ENCODE data around the gene CCDC51. TPM values are rescaled to one million over a fixed set of nuclear protein-coding genes. Genes with fewer than 3 reads are reported as not detected.

CCDC51 gene
- total RNA-seq, 1 experiment from 2014 or later, result 59.5 TPM

DNA sequence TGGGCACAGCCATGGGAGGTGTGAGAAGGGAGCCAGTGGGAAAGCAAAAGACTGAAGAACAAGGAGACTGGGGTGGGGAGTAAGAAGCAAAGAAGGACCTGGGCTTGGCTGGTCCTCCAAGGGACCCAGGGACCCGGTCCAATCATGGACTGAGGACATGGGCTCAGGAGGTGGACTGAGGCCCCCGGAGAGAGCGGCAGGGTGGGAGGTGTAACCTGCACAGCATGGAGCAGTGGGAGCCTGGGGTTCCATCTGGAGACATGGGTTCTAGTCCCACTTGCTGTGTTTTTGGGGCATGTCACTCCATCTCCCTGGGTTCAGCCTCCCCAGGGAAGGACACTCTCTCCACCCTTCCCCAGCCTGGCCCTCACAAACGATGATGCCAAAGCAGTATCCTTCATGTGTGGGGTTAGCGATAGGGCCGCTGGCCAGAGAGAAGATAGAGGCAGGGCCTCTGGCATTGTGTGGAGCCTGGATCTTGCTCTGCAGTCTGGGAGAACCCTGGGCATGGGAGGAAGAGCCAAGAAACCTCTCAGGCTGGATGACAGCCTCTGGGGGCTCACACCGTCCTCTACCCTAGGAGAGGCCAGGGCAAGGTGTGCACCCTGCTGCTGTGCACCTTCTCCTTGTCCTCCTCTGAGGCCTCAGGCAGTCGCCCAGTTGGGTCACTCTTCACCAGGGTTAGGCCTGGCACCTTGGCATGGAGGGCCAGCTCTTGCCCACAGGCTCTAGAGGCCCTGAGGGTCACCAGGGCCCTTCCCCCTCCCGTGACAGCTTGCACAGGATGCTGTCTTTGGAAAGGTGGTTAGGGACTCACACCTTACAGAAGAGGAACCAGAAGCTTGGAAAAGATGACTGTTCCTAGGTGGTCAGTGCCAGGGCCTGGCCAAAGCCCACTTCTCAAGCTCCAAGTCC lies 41.9 kb downstream of the CCDC51 start:
- peak overlapping the region; percentile 67 for H3K27ac Mint-ChIP-seq (ENCODE audit: unreplicated experiment)
- H3K9me3 ChIP-seq, result no peaks in the 10 kb centered on the region
- H3K4me1 Mint-ChIP-seq (ENCODE audit: low read depth, unreplicated experiment), result peaks cover 11% of the 10 kb centered on the region
- ChIA-PET POLR2A (no interaction called here), CTCF (interaction anchor here (1.2 to 12.8 kb wide), 3 partner anchors 37 to 124 kb away, joined by 4 to 405 read pairs (median 5); partner anchors contain the start of genes CCDC51 and TMA7)
- no peaks in the 10 kb centered on the region for H3K4me1 ChIP-seq
- H3K4me3 Mint-ChIP-seq (ENCODE audit: unreplicated experiment), result no peak overlapping the region
- H3K36me3 ChIP-seq (ENCODE audit: control insufficient read depth, insufficient read depth, low read length), result no peaks in the 10 kb centered on the region; the same call in none of the 2 replicates
- H3K36me3 Mint-ChIP-seq (ENCODE audit: insufficient read depth, unreplicated experiment), result peaks cover 33% of the 10 kb centered on the region
- intact Hi-C loops (cut with micrococcal nuclease; ENCODE audit: unreplicated experiment), result no loop called here
- DNase-seq, result no peak
- H3K4me3 ChIP-seq (ENCODE audit: low read depth, low read length), result no peak overlapping the region
- no peaks in the 10 kb centered on the region for H3K27me3 ChIP-seq (replicated peaks; ENCODE audit: control insufficient read depth, insufficient read depth, low read length)
- TF ChIP-seq, protein P1, sequence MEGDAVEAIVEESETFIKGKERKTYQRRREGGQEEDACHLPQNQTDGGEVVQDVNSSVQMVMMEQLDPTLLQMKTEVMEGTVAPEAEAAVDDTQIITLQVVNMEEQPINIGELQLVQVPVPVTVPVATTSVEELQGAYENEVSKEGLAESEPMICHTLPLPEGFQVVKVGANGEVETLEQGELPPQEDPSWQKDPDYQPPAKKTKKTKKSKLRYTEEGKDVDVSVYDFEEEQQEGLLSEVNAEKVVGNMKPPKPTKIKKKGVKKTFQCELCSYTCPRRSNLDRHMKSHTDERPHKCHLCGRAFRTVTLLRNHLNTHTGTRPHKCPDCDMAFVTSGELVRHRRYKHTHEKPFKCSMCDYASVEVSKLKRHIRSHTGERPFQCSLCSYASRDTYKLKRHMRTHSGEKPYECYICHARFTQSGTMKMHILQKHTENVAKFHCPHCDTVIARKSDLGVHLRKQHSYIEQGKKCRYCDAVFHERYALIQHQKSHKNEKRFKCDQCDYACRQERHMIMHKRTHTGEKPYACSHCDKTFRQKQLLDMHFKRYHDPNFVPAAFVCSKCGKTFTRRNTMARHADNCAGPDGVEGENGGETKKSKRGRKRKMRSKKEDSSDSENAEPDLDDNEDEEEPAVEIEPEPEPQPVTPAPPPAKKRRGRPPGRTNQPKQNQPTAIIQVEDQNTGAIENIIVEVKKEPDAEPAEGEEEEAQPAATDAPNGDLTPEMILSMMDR (IDR thresholded peaks at IDR 0.05; ENCODE audit: insufficient read depth in 1 of 2, low read depth in 1 of 2, low read length in 1 of 2, severe bottlenecking in 1 of 2, unreplicated experiment in 1 of 2), result no peak
- H3K27me3 Mint-ChIP-seq (ENCODE audit: insufficient read depth, unreplicated experiment), result no peaks in the 10 kb centered on the region
- no TSS peak for BruUV-seq (replicated peaks)
- no peaks in the 10 kb centered on the region for H3K9me3 Mint-ChIP-seq (ENCODE audit: unreplicated experiment)

DNA sequence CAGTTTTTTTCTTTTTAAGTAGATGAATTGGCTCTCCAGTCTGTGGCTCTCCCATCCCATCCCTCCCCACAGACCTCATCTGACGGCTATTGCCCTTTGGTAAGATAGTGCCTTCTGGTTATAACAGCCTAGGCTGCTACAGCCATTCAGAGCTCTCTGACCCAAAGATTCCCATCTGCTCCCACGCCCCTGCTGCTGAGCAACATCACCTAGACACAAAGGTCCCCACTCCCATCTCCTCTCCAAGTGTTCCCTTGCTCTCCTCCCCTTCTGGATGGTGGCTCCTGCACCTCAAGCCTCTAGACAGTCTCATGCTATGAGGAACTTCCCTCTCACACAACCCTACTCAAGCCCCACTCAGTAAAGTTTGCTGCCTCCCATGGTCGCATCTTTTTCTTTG lies 44.2 kb downstream of the CCDC51 start:
- no TSS peak for BruUV-seq (replicated peaks)
- H3K27me3 ChIP-seq (replicated peaks; ENCODE audit: control insufficient read depth, insufficient read depth, low read length), result no peaks in the 10 kb centered on the region
- ChIA-PET POLR2A (no interaction called here), CTCF (no interaction called here)
- TF ChIP-seq, protein P1 (IDR thresholded peaks at IDR 0.05; ENCODE audit: insufficient read depth in 1 of 2, low read depth in 1 of 2, low read length in 1 of 2, severe bottlenecking in 1 of 2, unreplicated experiment in 1 of 2), result no peak
- no peak overlapping the region for H3K4me3 Mint-ChIP-seq (ENCODE audit: unreplicated experiment)
- no peaks in the 10 kb centered on the region for H3K4me1 ChIP-seq
- H3K27ac Mint-ChIP-seq (ENCODE audit: unreplicated experiment), result peak overlapping the region; percentile 7
- no peaks in the 10 kb centered on the region for H3K9me3 ChIP-seq
- H3K4me1 Mint-ChIP-seq (ENCODE audit: low read depth, unreplicated experiment), result peaks cover 11% of the 10 kb centered on the region
- H3K36me3 Mint-ChIP-seq (ENCODE audit: insufficient read depth, unreplicated experiment), result peaks cover 13% of the 10 kb centered on the region
- intact Hi-C loops (cut with micrococcal nuclease; ENCODE audit: unreplicated experiment), result no loop called here
- H3K9me3 Mint-ChIP-seq (ENCODE audit: unreplicated experiment), result no peaks in the 10 kb centered on the region
- no peak overlapping the region for H3K4me3 ChIP-seq (ENCODE audit: low read depth, low read length)
- DNase-seq, result no peak
- H3K27me3 Mint-ChIP-seq (ENCODE audit: insufficient read depth, unreplicated experiment), result no peaks in the 10 kb centered on the region
- H3K36me3 ChIP-seq (ENCODE audit: control insufficient read depth, insufficient read depth, low read length), result no peaks in the 10 kb centered on the region; the same call in 1 of the 2 replicates

DNA sequence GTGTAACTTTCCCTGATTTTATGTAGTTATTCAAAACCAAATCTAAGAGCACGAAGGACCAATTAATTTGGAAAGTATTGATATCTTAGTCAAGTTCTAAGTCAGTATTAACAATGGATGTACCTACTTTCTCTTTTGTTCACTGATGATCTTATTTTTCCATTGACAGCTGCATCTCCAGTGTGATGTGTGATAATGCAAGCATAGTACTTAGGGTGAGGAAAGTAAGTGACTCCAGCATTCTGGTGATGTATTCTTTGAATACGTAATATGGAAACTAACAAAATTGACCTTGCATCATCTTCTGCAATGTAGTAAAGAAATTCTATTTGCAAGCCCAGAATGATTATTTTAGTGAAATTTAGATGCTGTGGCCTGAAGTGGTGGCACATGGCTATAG lies 45.5 kb downstream of the CCDC51 start:
- H3K9me3 Mint-ChIP-seq (ENCODE audit: unreplicated experiment), result no peaks in the 10 kb centered on the region
- TF ChIP-seq, protein P1 (IDR thresholded peaks at IDR 0.05; ENCODE audit: insufficient read depth in 1 of 2, low read depth in 1 of 2, low read length in 1 of 2, severe bottlenecking in 1 of 2, unreplicated experiment in 1 of 2), result no peak
- H3K36me3 Mint-ChIP-seq (ENCODE audit: insufficient read depth, unreplicated experiment), result peaks cover 7% of the 10 kb centered on the region
- POLR2A ChIA-PET, result no interaction called here
- no peaks in the 10 kb centered on the region for H3K27me3 Mint-ChIP-seq (ENCODE audit: insufficient read depth, unreplicated experiment)
- CTCF ChIA-PET, result interaction anchor here (1.2 to 1.3 kb wide), 2 partner anchors 42 to 121 kb away, joined by 3 read pairs; no protein-coding TSS in a partner anchor
- H3K36me3 ChIP-seq (ENCODE audit: control insufficient read depth, insufficient read depth, low read length), result no peaks in the 10 kb centered on the region
- DNase-seq, result no peak
- peaks cover under 1% of the 10 kb centered on the region for H3K4me1 Mint-ChIP-seq (ENCODE audit: low read depth, unreplicated experiment)
- intact Hi-C loops (cut with micrococcal nuclease; ENCODE audit: unreplicated experiment), result loop anchor here (5.0 kb wide), 1 partner anchor 92 kb away; the partner anchor contains the start of gene NME6
- no TSS peak for BruUV-seq (replicated peaks)
- no peak overlapping the region for H3K27ac Mint-ChIP-seq (ENCODE audit: unreplicated experiment)
- no peak overlapping the region for H3K4me3 Mint-ChIP-seq (ENCODE audit: unreplicated experiment)
- H3K4me3 ChIP-seq (ENCODE audit: low read depth, low read length), result no peak overlapping the region
- H3K27me3 ChIP-seq (replicated peaks; ENCODE audit: control insufficient read depth, insufficient read depth, low read length), result no peaks in the 10 kb centered on the region
- no peaks in the 10 kb centered on the region for H3K9me3 ChIP-seq
- H3K4me1 ChIP-seq, result no peaks in the 10 kb centered on the region
